Measurements from ENCODE around the gene C10orf88.

Gene C10orf88

GRCh38 chr10:122911889-122912484 lies 42.0 kb downstream of the C10orf88 start:
- TF ChIP-seq POLR2AphosphoS5 (IDR thresholded peaks at IDR 0.05; ENCODE audit: low read depth, low read length) (no peak), FOXP2 (optimal IDR thresholded peaks at IDR 0.05; ENCODE audit: borderline replicate concordance, extremely low read depth, extremely low read length, insufficient read depth) (no peak), SIN3A (IDR thresholded peaks at IDR 0.05; ENCODE audit: borderline replicate concordance, insufficient read depth, low read length) (peak; percentile 99), REST (IDR thresholded peaks at IDR 0.05; ENCODE audit: insufficient read depth in 1 of 2, low read depth in 2 of 2, low read length in 2 of 2) (peak; percentile 99 to 100), TAF1 (IDR thresholded peaks at IDR 0.05; ENCODE audit: borderline replicate concordance, insufficient read depth, low read length) (no peak)

GRCh38 chr10:122910310-122910709 lies 43.7 kb downstream of the C10orf88 start, which contains the start of gene FAM24A:
Gene FAM24A (plus strand): TSS chr10:122910610. CDS start chr10:122911635, 1,025 bp downstream.
- TF ChIP-seq TAF1 (IDR thresholded peaks at IDR 0.05; ENCODE audit: borderline replicate concordance, insufficient read depth, low read length), result no peak
- TF ChIP-seq FOXP2 (optimal IDR thresholded peaks at IDR 0.05; ENCODE audit: borderline replicate concordance, extremely low read depth, extremely low read length, insufficient read depth), result no peak
- TF ChIP-seq SIN3A (IDR thresholded peaks at IDR 0.05; ENCODE audit: borderline replicate concordance, insufficient read depth, low read length), result no peak
- TF ChIP-seq REST (IDR thresholded peaks at IDR 0.05; ENCODE audit: insufficient read depth in 1 of 2, low read depth in 2 of 2, low read length in 2 of 2), result no peak
- TF ChIP-seq POLR2AphosphoS5 (IDR thresholded peaks at IDR 0.05; ENCODE audit: low read depth, low read length), result no peak

- no peak for TF ChIP-seq TAF1 (IDR thresholded peaks at IDR 0.05; ENCODE audit: borderline replicate concordance, insufficient read depth, low read length)
- TF ChIP-seq POLR2AphosphoS5 (IDR thresholded peaks at IDR 0.05; ENCODE audit: low read depth, low read length), result no peak
- TF ChIP-seq REST (IDR thresholded peaks at IDR 0.05; ENCODE audit: insufficient read depth in 1 of 2, low read depth in 2 of 2, low read length in 2 of 2), result no peak
- no peak for TF ChIP-seq FOXP2 (optimal IDR thresholded peaks at IDR 0.05; ENCODE audit: borderline replicate concordance, extremely low read depth, extremely low read length, insufficient read depth)
- no peak for TF ChIP-seq SIN3A (IDR thresholded peaks at IDR 0.05; ENCODE audit: borderline replicate concordance, insufficient read depth, low read length)
Measured at GRCh38 chr10:122894261-122894944, 59.6 kb downstream of the C10orf88 start.

GRCh38 chr10:122884166-122884565 lies 69.9 kb downstream of the C10orf88 start:
- TF ChIP-seq TAF1 (IDR thresholded peaks at IDR 0.05; ENCODE audit: borderline replicate concordance, insufficient read depth, low read length), result no peak
- no peak for TF ChIP-seq POLR2AphosphoS5 (IDR thresholded peaks at IDR 0.05; ENCODE audit: low read depth, low read length)
- TF ChIP-seq FOXP2 (optimal IDR thresholded peaks at IDR 0.05; ENCODE audit: borderline replicate concordance, extremely low read depth, extremely low read length, insufficient read depth), result no peak
- no peak for TF ChIP-seq REST (IDR thresholded peaks at IDR 0.05; ENCODE audit: insufficient read depth in 1 of 2, low read depth in 2 of 2, low read length in 2 of 2)
- TF ChIP-seq SIN3A (IDR thresholded peaks at IDR 0.05; ENCODE audit: borderline replicate concordance, insufficient read depth, low read length), result no peak

Measured in PFSK-1 (cell line).